Vagina (tissue), 2 donors: ENCODE results near the gene NAA40. TPM values are rescaled to one million over a fixed set of nuclear protein-coding genes. Genes with fewer than 3 reads are reported as not detected.
"Not testable (repeated sequence)": the region's sequence is repeated elsewhere in the genome, so short reads cannot be mapped to it uniquely, and the experiment has no call there.

ENCODE experiments used
- DNase-seq, 2 donors: peaks; one replicate each; pipeline ENCODE4 v3.0.0-alpha.2; 2017; ENCODE audit errors: extremely low spot score in 2 of 2
- H3K27ac ChIP-seq: fragments of 200-600 bp; sonication (generic); one replicate; pipeline ENCODE4 v1.5.1; 2019
- H3K27me3 ChIP-seq: fragments of 200-600 bp; sonication (generic); one replicate; pipeline ENCODE4 v1.5.1; 2019
- H3K36me3 ChIP-seq, 2 donors: fragments of 200-600 bp; sonication (generic); one replicate each; pipeline ENCODE4 v1.5.1; 2017 to 2019
- H3K4me1 ChIP-seq: fragments of 200-600 bp; sonication (generic); one replicate; pipeline ENCODE4 v1.5.1; 2019
- H3K4me3 ChIP-seq, 2 donors: fragments of 200-600 bp; sonication (generic); 1 replicate in 1 of 2; 2 replicates in 1 of 2; pipeline ENCODE4 v1.5.1; 2016 to 2019
- H3K9me3 ChIP-seq: fragments of 200-600 bp; sonication (generic); one replicate; pipeline ENCODE4 v1.5.1; 2019
- POLR2A ChIP-seq, 2 donors: fragments of 450-650 bp; IDR thresholded peaks; one replicate each; pipeline ENCODE4 v1.6.1; 2017; ENCODE audit warnings: antibody characterized with exemption in 2 of 2, mild to moderate bottlenecking in 2 of 2, moderate library complexity in 2 of 2
- POLR2AphosphoS5 ChIP-seq, 2 donors: sonication (generic); formaldehyde crosslinking; IDR thresholded peaks; one replicate each; pipeline ENCODE4 v1.9.0; 2017; ENCODE audit warnings: antibody characterized with exemption in 2 of 2, mild to moderate bottlenecking in 2 of 2, low read depth in 1 of 2; ENCODE audit not compliant: insufficient read depth in 1 of 2
- intact Hi-C: fragments of 100-400 bp; cut with DNase I; formaldehyde crosslinking; loops from one replicate; pipeline ENCODE4 v1.15.1; 2023
- total RNA-seq: library from RNA; depleted of rRNA; stranded (reverse); fragments of >200 nt; gene quantifications from one replicate; pipeline ENCODE4 v1.2.3, GENCODE V29; 2016
- TF ChIP-seq, protein P1 (sequence below), 3 experiments: fragments of 450-650 bp in 2 of 3; fragments of 200-600 bp in 1 of 3; sonication (generic) in 1 of 3; IDR thresholded peaks; one replicate each; pipeline ENCODE4 v1.5.1; 2017 to 2019; ENCODE audit warnings: antibody characterized with exemption in 3 of 3, mild to moderate bottlenecking in 2 of 3, moderate library complexity in 2 of 3

NAA40 gene
- total RNA-seq, 1 donor from 2014 or later = 7.1 TPM

DNA sequence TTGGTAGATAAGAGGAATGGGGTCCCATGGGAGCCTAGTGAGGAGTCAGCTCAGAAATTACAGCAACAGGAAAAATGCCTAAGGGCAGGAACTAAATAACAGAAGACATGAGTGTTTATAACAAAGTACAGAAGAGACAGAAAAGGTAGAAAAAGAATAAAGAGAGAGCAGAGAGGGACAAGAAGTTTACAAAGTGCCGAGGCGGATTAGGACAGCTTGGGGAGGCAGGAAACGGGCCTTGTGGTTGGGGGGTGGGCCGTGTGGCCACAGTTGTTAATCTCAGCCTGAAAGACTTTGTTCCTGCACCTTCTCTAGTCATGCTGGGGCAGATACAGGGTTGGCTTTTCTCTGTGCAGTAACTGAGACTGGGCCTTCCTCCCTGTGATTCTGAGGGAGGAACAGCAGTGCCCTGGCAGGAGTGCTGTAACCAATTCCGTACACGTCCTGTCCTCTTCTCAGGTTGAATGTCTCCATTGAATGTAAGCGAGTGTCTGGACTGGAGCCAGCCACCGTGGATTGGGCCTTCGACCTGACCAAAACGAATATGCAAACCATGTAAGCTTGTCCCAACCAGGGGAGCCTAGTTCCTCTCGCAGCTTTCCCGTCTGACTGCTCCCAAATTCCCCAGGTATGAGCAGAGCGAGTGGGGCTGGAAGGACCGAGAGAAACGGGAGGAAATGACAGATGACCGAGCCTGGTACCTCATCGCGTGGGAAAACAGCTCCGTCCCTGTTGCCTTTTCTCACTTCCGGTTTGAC is 13.2 kb downstream of the NAA40 start:
- DNase-seq = no peak
- no peak overlapping the region for H3K4me3 ChIP-seq
- H3K4me1 ChIP-seq = peaks cover 19% of the 10 kb centered on the region
- intact Hi-C loops = no loop called here
- no peaks in the 10 kb centered on the region for H3K9me3 ChIP-seq
- TF ChIP-seq, protein P1, sequence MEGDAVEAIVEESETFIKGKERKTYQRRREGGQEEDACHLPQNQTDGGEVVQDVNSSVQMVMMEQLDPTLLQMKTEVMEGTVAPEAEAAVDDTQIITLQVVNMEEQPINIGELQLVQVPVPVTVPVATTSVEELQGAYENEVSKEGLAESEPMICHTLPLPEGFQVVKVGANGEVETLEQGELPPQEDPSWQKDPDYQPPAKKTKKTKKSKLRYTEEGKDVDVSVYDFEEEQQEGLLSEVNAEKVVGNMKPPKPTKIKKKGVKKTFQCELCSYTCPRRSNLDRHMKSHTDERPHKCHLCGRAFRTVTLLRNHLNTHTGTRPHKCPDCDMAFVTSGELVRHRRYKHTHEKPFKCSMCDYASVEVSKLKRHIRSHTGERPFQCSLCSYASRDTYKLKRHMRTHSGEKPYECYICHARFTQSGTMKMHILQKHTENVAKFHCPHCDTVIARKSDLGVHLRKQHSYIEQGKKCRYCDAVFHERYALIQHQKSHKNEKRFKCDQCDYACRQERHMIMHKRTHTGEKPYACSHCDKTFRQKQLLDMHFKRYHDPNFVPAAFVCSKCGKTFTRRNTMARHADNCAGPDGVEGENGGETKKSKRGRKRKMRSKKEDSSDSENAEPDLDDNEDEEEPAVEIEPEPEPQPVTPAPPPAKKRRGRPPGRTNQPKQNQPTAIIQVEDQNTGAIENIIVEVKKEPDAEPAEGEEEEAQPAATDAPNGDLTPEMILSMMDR (IDR thresholded peaks at IDR 0.05) = no peak
- TF ChIP-seq POLR2AphosphoS5 (IDR thresholded peaks at IDR 0.05; ENCODE audit: insufficient read depth in 1 of 2, low read depth in 1 of 2) (no peak), POLR2A (IDR thresholded peaks at IDR 0.05) (no peak)
- H3K27me3 ChIP-seq = no peaks in the 10 kb centered on the region
- peak overlapping the region; percentile 27 for H3K27ac ChIP-seq
- peaks cover 0 to 23% of the 10 kb centered on the region in 2 donors for H3K36me3 ChIP-seq

DNA sequence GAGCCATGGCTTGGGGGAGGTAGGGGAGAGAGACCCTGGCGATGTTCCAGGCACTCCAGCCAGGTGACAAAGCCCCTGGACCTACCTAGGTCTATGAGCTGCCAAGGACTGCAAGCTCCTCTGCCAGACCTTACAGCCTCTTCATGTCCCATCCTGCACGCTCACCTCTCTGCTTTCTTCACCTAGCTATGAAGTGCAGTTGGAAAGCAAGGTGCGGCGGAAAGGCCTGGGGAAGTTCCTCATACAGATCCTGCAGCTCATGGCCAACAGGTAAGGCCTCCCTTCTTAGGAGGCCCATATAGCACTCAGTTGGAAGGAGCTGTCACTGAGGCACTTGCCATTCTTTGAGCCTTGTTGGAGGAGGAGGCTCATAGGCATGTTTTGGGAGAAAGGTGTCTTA is 13.8 kb downstream of the NAA40 start:
- H3K9me3 ChIP-seq = no peaks in the 10 kb centered on the region
- H3K4me1 ChIP-seq = peaks cover 19% of the 10 kb centered on the region
- DNase-seq = no peak
- H3K4me3 ChIP-seq = no peak overlapping the region
- no peaks in the 10 kb centered on the region for H3K27me3 ChIP-seq
- TF ChIP-seq, protein P1 (IDR thresholded peaks at IDR 0.05) = no peak
- TF ChIP-seq POLR2A (IDR thresholded peaks at IDR 0.05) (no peak), POLR2AphosphoS5 (IDR thresholded peaks at IDR 0.05; ENCODE audit: insufficient read depth in 1 of 2, low read depth in 1 of 2) (no peak)
- intact Hi-C loops = no loop called here
- no peak overlapping the region for H3K27ac ChIP-seq
- peaks cover 0 to 23% of the 10 kb centered on the region in 2 donors for H3K36me3 ChIP-seq

DNA sequence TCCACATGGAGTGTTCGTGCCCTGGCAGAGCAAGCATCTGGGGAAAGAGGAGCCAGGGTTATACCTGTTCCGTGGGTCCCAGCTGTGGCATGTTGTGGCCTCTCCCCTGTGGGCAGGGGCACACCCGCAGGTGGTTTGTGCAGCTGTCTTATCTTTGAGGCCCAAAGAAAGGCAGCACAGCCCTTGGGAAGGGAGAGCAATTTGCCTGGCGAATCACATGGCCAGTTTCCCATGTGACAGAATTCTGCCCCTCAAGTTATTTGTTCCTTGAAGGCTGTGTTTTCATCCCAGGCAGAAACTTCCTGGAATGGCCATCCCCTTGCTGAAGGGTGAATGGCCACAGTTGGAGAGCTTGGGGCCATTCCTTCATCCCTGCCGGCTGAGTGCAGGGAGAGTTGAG is 19.2 kb downstream of the NAA40 start:
- no peak for DNase-seq
- H3K4me1 ChIP-seq = peaks cover 27% of the 10 kb centered on the region
- no peak overlapping the region for H3K27ac ChIP-seq
- H3K4me3 ChIP-seq = no peak overlapping the region
- TF ChIP-seq POLR2AphosphoS5 (IDR thresholded peaks at IDR 0.05; ENCODE audit: insufficient read depth in 1 of 2, low read depth in 1 of 2) (no peak), POLR2A (IDR thresholded peaks at IDR 0.05) (no peak)
- TF ChIP-seq, protein P1 (IDR thresholded peaks at IDR 0.05) = no peak
- H3K36me3 ChIP-seq = peaks cover 0 to 23% of the 10 kb centered on the region in 2 donors
- no peaks in the 10 kb centered on the region for H3K27me3 ChIP-seq
- intact Hi-C loops = no loop called here
- no peaks in the 10 kb centered on the region for H3K9me3 ChIP-seq

DNA sequence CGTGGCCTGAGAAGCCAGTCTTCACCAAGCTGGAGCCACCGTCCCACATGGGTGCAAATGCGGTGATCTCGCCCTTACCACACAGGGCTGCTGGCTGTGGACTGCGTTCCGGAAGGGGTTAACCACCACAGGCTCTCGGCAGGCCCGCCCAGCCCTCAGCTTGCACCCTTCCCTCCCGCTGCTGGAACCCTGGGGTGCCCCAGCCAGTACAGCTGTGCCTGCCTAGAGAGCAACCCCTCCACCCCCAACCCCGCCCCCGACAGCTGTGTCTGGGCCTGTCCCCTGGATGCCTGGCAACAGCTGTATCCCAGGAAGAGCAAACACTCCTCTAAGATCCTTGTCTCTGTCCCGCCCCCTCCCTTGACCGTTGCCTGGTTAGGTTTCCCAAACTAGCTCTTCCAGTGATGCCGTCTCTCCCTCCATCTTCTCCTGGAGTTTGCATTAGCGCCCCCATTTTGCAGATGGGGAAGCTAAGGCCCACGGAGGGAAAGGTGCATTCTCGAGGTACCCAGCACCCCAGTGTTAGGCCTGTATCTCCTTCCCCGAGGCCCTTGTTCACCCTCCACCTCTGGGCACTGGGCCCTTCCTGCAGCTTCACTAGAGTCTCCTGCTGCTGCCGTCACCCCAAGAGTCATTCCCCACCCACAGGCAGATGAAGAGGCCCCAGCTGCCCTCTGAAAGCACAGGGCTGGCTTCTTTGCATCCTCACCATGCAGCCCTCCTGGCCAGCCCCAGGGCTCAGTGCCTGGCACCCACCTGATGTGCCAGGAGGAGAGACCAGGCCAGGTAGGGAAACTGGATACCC is 23.0 kb downstream of the NAA40 start:
- H3K9me3 ChIP-seq = no peaks in the 10 kb centered on the region
- TF ChIP-seq, protein P1 (IDR thresholded peaks at IDR 0.05) = no peak
- no peak for TF ChIP-seq POLR2A (IDR thresholded peaks at IDR 0.05)
- TF ChIP-seq POLR2AphosphoS5 (IDR thresholded peaks at IDR 0.05; ENCODE audit: insufficient read depth in 1 of 2, low read depth in 1 of 2) = no peak
- H3K4me1 ChIP-seq = peaks cover 18% of the 10 kb centered on the region
- no peak overlapping the region for H3K4me3 ChIP-seq
- intact Hi-C loops = no loop called here
- no peaks in the 10 kb centered on the region for H3K36me3 ChIP-seq
- DNase-seq = no peak
- H3K27ac ChIP-seq = no peak overlapping the region
- H3K27me3 ChIP-seq = no peaks in the 10 kb centered on the region

DNA sequence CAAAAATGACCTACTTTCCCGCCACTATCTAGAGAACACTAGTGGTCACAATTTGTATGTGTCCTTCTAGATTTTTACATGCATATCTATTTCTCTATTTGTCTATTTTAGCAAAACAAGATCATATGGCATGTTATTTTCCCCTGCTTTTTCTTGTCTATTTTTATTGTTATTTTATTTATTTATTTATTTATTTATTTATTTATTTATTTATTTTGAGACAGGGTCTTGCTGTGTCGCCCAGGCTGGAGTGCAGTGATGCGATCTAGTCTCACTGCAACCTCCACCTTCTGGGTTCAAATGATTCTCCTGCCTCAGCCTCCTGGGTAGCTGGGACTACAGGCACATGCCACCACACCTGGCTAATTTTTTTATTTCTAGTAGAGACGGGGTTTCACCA is 25.1 kb downstream of the NAA40 start:
- H3K27ac ChIP-seq, H3K9me3 ChIP-seq, H3K27me3 ChIP-seq, H3K36me3 ChIP-seq, intact Hi-C loops, H3K4me3 ChIP-seq, DNase-seq: not testable (repeated sequence)
- H3K4me1 ChIP-seq = peaks cover 18% of the 10 kb centered on the region
